GM12874 (cell line): Measurements from ENCODE around the gene R3HDM1.

ENCODE experiments used
- TF ChIP-seq, protein P1 (sequence below): IDR thresholded peaks from 2 replicates; pipeline ENCODE4 v1.5.1; 2011; ENCODE audit warnings: low read depth, mild to moderate bottlenecking, control low read depth, low read length, moderate library complexity; ENCODE audit not compliant: insufficient read depth

Gene R3HDM1

GRCh38 chr2:135667045-135667444 lies 135.8 kb downstream of the R3HDM1 start:
- TF ChIP-seq, protein P1, sequence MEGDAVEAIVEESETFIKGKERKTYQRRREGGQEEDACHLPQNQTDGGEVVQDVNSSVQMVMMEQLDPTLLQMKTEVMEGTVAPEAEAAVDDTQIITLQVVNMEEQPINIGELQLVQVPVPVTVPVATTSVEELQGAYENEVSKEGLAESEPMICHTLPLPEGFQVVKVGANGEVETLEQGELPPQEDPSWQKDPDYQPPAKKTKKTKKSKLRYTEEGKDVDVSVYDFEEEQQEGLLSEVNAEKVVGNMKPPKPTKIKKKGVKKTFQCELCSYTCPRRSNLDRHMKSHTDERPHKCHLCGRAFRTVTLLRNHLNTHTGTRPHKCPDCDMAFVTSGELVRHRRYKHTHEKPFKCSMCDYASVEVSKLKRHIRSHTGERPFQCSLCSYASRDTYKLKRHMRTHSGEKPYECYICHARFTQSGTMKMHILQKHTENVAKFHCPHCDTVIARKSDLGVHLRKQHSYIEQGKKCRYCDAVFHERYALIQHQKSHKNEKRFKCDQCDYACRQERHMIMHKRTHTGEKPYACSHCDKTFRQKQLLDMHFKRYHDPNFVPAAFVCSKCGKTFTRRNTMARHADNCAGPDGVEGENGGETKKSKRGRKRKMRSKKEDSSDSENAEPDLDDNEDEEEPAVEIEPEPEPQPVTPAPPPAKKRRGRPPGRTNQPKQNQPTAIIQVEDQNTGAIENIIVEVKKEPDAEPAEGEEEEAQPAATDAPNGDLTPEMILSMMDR = no peak

- TF ChIP-seq, protein P1 = no peak
These were observed 143.2 kb downstream of the R3HDM1 start for GRCh38 chr2:135674453-135674852.

DNA sequence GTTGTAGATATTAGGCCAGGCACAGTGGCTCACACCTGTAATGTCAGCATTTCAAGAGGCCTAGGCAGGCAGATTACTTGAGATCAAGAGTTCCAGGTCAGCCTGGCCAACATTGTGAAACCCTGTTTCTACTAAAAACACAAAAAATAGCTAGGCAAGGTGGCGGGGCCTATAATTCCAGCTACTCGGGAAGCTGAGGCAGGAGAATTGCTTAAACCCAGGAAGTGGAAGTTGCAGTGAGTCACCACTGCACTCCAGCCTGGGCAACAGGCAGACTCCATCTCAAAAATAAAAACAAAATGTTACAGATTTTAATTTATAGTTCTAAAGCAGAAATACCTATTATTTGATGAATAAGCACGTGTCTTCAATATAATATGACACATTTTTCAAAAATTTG lies 144.7 kb downstream of the R3HDM1 start:
- TF ChIP-seq, protein P1 = no peak

GRCh38 chr2:135679125-135679524 lies 147.8 kb downstream of the R3HDM1 start:
- TF ChIP-seq, protein P1 = no peak

DNA sequence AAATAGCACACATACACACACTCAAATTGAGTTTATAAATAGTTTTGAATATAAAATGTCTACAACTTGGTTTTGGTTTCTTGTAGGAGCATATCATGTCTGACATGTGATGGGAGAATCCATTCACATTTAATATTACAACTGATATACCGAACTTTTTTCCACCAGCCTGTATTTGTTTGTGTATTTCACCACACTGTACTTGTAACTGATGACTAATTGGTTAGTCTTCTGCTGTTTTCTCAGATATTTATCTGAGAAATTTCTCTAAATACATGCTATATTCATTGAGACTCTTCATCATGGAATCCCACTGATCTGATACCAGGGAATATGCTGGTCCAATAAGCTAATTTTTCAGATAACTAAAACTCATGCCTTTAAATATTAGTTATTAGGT lies 154.1 kb downstream of the R3HDM1 start:
- TF ChIP-seq, protein P1 = no peak

- TF ChIP-seq, protein P1 = no peak
These were observed 157.7 kb downstream of the R3HDM1 start for GRCh38 chr2:135688978-135689377.

- TF ChIP-seq, protein P1 = no peak
These were observed 158.4 kb downstream of the R3HDM1 start for GRCh38 chr2:135689679-135690078.

GRCh38 chr2:135694711-135695110 lies 163.4 kb downstream of the R3HDM1 start:
- TF ChIP-seq, protein P1 = no peak
